ENCODE results near the gene MGLL.
A peak's percentile ranks its signal among the peaks of the same experiment; 100 is the strongest.

MGLL gene

GRCh38 chr3:127748754-127749327 is 73.5 kb downstream of the MGLL start:
- DNase-seq (ENCODE audit: low read depth): peak; percentile 85
- H3K4me3 ChIP-seq (ENCODE audit: low read length): no peak overlapping the region
- no peak for TF ChIP-seq CTCF (conservative IDR thresholded peaks at IDR 0.05; ENCODE audit: low read length)

- H3K4me3 ChIP-seq (ENCODE audit: low read length): no peak overlapping the region
- peak; percentile 88 for DNase-seq (ENCODE audit: low read depth)
Measured at GRCh38 chr3:127747751-127748521, 74.4 kb downstream of the MGLL start.

GRCh38 chr3:127747066-127747465 is 75.2 kb downstream of the MGLL start:
- H3K4me3 ChIP-seq (ENCODE audit: low read length): no peak overlapping the region
- TF ChIP-seq CTCF (conservative IDR thresholded peaks at IDR 0.05; ENCODE audit: low read length): no peak
- no peak for DNase-seq (ENCODE audit: low read depth)

More at GRCh38 chr3:127747751-127748521, 74.4 kb downstream of the MGLL start:
- TF ChIP-seq CTCF (conservative IDR thresholded peaks at IDR 0.05; ENCODE audit: low read length): peak; percentile 39; the same call in 1 of the 2 replicates

GRCh38 chr3:127746400-127747057 is 75.8 kb downstream of the MGLL start:
- TF ChIP-seq CTCF (conservative IDR thresholded peaks at IDR 0.05; ENCODE audit: low read length): 0 out of 2 replicates have a peak, but pooled peaks have one; percentile 11
- H3K4me3 ChIP-seq (ENCODE audit: low read length): no peak overlapping the region
- no peak for DNase-seq (ENCODE audit: low read depth)

- H3K4me3 ChIP-seq (ENCODE audit: low read length): no peak overlapping the region
- TF ChIP-seq CTCF (conservative IDR thresholded peaks at IDR 0.05; ENCODE audit: low read length): no peak
- no peak for DNase-seq (ENCODE audit: low read depth)
Measured at GRCh38 chr3:127745656-127746399, 76.5 kb downstream of the MGLL start.

- no peak overlapping the region for H3K4me3 ChIP-seq (ENCODE audit: low read length)
- no peak for TF ChIP-seq CTCF (conservative IDR thresholded peaks at IDR 0.05; ENCODE audit: low read length)
- no peak for DNase-seq (ENCODE audit: low read depth)
Measured at GRCh38 chr3:127744875-127745274, 77.4 kb downstream of the MGLL start.
